Gastrocnemius medialis (tissue), 4 donors: ENCODE data around the gene IL6ST. TPM values are rescaled to one million over a fixed set of nuclear protein-coding genes. Genes with fewer than 3 reads are reported as not detected.

ENCODE experiments used
- ATAC-seq, 2 donors: fragments of 150-250 bp; one replicate each; pipeline ENCODE4 v1.9.1; 2016
- DNase-seq, 2 donors: peaks; one replicate each; pipeline ENCODE4 v3.0.0-alpha.2; 2019
- H3K27ac ChIP-seq, 4 donors: fragments of 200-600 bp; sonication (generic); 1 replicate in 1 of 4; 2 replicates in 3 of 4; pipeline ENCODE4 v1.5.1; 2016 to 2018; ENCODE audit warnings: mild to moderate bottlenecking in 2 of 4, moderate library complexity in 1 of 4
- H3K27me3 ChIP-seq, 3 donors: fragments of 200-600 bp; sonication (generic) in 2 of 3; 1 replicate in 1 of 3; 2 replicates in 2 of 3; pipeline versions ENCODE4 v1.5.1 to v1.6.0; 2016 to 2019; ENCODE audit warnings: mild to moderate bottlenecking in 1 of 3, moderate library complexity in 1 of 3
- H3K36me3 ChIP-seq, 2 donors: fragments of 200-600 bp; sonication (generic) in 1 of 2; one replicate each; pipeline ENCODE4 v1.5.1; 2017 to 2018
- H3K4me1 ChIP-seq, 2 donors: fragments of 200-600 bp; sonication (generic) in 1 of 2; one replicate each; pipeline ENCODE4 v1.5.1; 2016 to 2017; ENCODE audit warnings: mild to moderate bottlenecking in 2 of 2
- H3K4me3 ChIP-seq, 4 donors: fragments of 200-600 bp; sonication (generic) in 3 of 4; 1 replicate in 1 of 4; 2 replicates in 3 of 4; pipeline ENCODE4 v1.5.1; 2016 to 2019; ENCODE audit warnings: mild to moderate bottlenecking in 2 of 4
- H3K9me3 ChIP-seq, 3 donors: fragments of 200-600 bp; sonication (generic) in 2 of 3; 1 replicate in 1 of 3; 2 replicates in 2 of 3; pipeline ENCODE4 v1.5.1; 2016 to 2019
- CTCF ChIP-seq, 5 experiments: fragments of 450-650 bp in 3 of 5; fragments of 200-600 bp in 2 of 5; sonication (generic) in 2 of 5; IDR thresholded peaks in 4 of 5; conservative IDR thresholded peaks in 1 of 5; 1 replicate in 4 of 5; 2 replicates in 1 of 5; pipeline ENCODE4 v1.5.1; 2016 to 2019; ENCODE audit warnings: antibody characterized with exemption in 5 of 5, mild to moderate bottlenecking in 3 of 5, moderate library complexity in 3 of 5
- POLR2A ChIP-seq, 2 donors: fragments of 450-650 bp; IDR thresholded peaks; one replicate each; pipeline ENCODE4 v1.6.1; 2017; ENCODE audit warnings: antibody characterized with exemption in 2 of 2, mild to moderate bottlenecking in 2 of 2, moderate library complexity in 2 of 2
- in situ Hi-C, 4 donors: fragments of 200-750 bp; cut with MboI; loops; one replicate each; pipeline versions ENCODE4 v1.15.0 to v1.8.0; 2017; ENCODE audit warnings: low sequenced_read_pairs in 4 of 4
- intact Hi-C: fragments of 100-400 bp; cut with DNase I; formaldehyde crosslinking; loops from one replicate; pipeline ENCODE4 v1.15.1; 2023; ENCODE audit warnings: low total_unique reads
- total RNA-seq, 4 donors: library from RNA; depleted of rRNA; stranded (reverse); fragments of >200 nt; gene quantifications; one replicate each; pipeline versions ENCODE4 v1.1.0 to v1.2.3, GENCODE V29; 2016

The IL6ST gene
- total RNA-seq, 4 donors from 2014 or later = 128 to 228 (median 167) TPM

GRCh38 chr5:55911784-55912653 is 82.7 kb downstream of the IL6ST start:
- TF ChIP-seq CTCF (IDR thresholded peaks at IDR 0.05 in 4 of 5, conservative IDR thresholded peaks at IDR 0.05 in 1 of 5) (no peak), POLR2A (IDR thresholded peaks at IDR 0.05) (no peak)
- no peaks in the 10 kb centered on the region for H3K9me3 ChIP-seq
- H3K27me3 ChIP-seq = no peaks in the 10 kb centered on the region
- in situ Hi-C loops (no loop called here), intact Hi-C loops (no loop called here)
- DNase-seq (no peak), ATAC-seq (no peak)
- H3K36me3 ChIP-seq = no peaks in the 10 kb centered on the region
- no peak overlapping the region for H3K4me3 ChIP-seq
- H3K27ac ChIP-seq = no peak overlapping the region
- H3K4me1 ChIP-seq = no peaks in the 10 kb centered on the region

GRCh38 chr5:55908804-55909203 is 86.0 kb downstream of the IL6ST start:
- Histone ChIP-seq H3K4me1 (no peaks in the 10 kb centered on the region), H3K4me3 (no peak overlapping the region), H3K27me3 (no peaks in the 10 kb centered on the region), H3K36me3 (no peaks in the 10 kb centered on the region), H3K27ac (no peak overlapping the region), H3K9me3 (no peaks in the 10 kb centered on the region)
- no peak for DNase-seq
- intact Hi-C loops (no loop called here), in situ Hi-C loops (no loop called here)
- ATAC-seq = no peak
- TF ChIP-seq POLR2A (IDR thresholded peaks at IDR 0.05) (no peak), CTCF (IDR thresholded peaks at IDR 0.05 in 4 of 5, conservative IDR thresholded peaks at IDR 0.05 in 1 of 5) (no peak)

- in situ Hi-C loops = no loop called here
- DNase-seq (no peak), ATAC-seq (no peak)
- TF ChIP-seq CTCF (IDR thresholded peaks at IDR 0.05 in 4 of 5, conservative IDR thresholded peaks at IDR 0.05 in 1 of 5) (no peak), POLR2A (IDR thresholded peaks at IDR 0.05) (no peak)
- Histone ChIP-seq H3K27ac (no peak overlapping the region), H3K9me3 (no peaks in the 10 kb centered on the region), H3K27me3 (no peaks in the 10 kb centered on the region), H3K4me3 (no peak overlapping the region), H3K4me1 (no peaks in the 10 kb centered on the region), H3K36me3 (no peaks in the 10 kb centered on the region)
- intact Hi-C loops = no loop called here
Measured at GRCh38 chr5:55907927-55908326, 86.8 kb downstream of the IL6ST start.

GRCh38 chr5:55905251-55905650 is 89.5 kb downstream of the IL6ST start:
- Histone ChIP-seq H3K27ac (no peak overlapping the region), H3K4me1 (peaks cover 9 to 12% of the 10 kb centered on the region in 2 donors), H3K9me3 (no peaks in the 10 kb centered on the region), H3K4me3 (no peak overlapping the region), H3K36me3 (no peaks in the 10 kb centered on the region), H3K27me3 (no peaks in the 10 kb centered on the region)
- ATAC-seq = no peak
- no peak for DNase-seq
- intact Hi-C loops = no loop called here
- in situ Hi-C loops = no loop called here
- TF ChIP-seq CTCF (IDR thresholded peaks at IDR 0.05 in 4 of 5, conservative IDR thresholded peaks at IDR 0.05 in 1 of 5) = no peak
- no peak for TF ChIP-seq POLR2A (IDR thresholded peaks at IDR 0.05)
